GM10248 (cell line): Measurements from ENCODE around the gene ANGPTL1.

ENCODE experiments used
- CTCF ChIA-PET: fragments of 300-600 bp; sonication (Branson Sonifier 250); formaldehyde crosslinking; extraction: SDS; loops from one replicate; lab custom pipeline; 2021; ENCODE audit warnings: antibody characterized with exemption; lab: Yijun Ruan, JAX
- POLR2A ChIA-PET: fragments of 350-650 bp; sonication (Branson Sonifier 250); formaldehyde crosslinking; extraction: SDS; loops from one replicate; lab custom pipeline; 2020; ENCODE audit warnings: antibody characterized with exemption; lab: Yijun Ruan, JAX
- DNase-seq: peaks from one replicate; pipeline ENCODE4 v3.0.0; 2012; ENCODE audit errors: extremely low spot score
- TF ChIP-seq, protein P1 (sequence below): IDR thresholded peaks from 2 replicates; pipeline ENCODE4 v1.5.1; 2012; ENCODE audit warnings: mild to moderate bottlenecking, low read depth; ENCODE audit errors: extremely low read depth, missing control alignments, control extremely low read depth

ANGPTL1 gene

GRCh38 chr1:178844436-178844835, 26.4 kb downstream of the ANGPTL1 start:
- POLR2A ChIA-PET = no interaction called here
- CTCF ChIA-PET = no interaction called here
- TF ChIP-seq, protein P1, sequence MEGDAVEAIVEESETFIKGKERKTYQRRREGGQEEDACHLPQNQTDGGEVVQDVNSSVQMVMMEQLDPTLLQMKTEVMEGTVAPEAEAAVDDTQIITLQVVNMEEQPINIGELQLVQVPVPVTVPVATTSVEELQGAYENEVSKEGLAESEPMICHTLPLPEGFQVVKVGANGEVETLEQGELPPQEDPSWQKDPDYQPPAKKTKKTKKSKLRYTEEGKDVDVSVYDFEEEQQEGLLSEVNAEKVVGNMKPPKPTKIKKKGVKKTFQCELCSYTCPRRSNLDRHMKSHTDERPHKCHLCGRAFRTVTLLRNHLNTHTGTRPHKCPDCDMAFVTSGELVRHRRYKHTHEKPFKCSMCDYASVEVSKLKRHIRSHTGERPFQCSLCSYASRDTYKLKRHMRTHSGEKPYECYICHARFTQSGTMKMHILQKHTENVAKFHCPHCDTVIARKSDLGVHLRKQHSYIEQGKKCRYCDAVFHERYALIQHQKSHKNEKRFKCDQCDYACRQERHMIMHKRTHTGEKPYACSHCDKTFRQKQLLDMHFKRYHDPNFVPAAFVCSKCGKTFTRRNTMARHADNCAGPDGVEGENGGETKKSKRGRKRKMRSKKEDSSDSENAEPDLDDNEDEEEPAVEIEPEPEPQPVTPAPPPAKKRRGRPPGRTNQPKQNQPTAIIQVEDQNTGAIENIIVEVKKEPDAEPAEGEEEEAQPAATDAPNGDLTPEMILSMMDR = no peak
- DNase-seq = no peak

GRCh38 chr1:178825167-178825566, 45.7 kb downstream of the ANGPTL1 start:
- no peak for DNase-seq

GRCh38 chr1:178821134-178821866, 49.6 kb downstream of the ANGPTL1 start:
- CTCF ChIA-PET = no interaction called here
- TF ChIP-seq, protein P1 = no peak
- POLR2A ChIA-PET = no interaction called here
- no peak for DNase-seq

More at GRCh38 chr1:178825167-178825566, 45.7 kb downstream of the ANGPTL1 start:
- ChIA-PET CTCF (interaction anchor here (1.2 kb wide), 1 partner anchor 543 kb away, joined by 3 read pairs; no protein-coding TSS in a partner anchor), POLR2A (no interaction called here)
- TF ChIP-seq, protein P1 = no peak

DNA sequence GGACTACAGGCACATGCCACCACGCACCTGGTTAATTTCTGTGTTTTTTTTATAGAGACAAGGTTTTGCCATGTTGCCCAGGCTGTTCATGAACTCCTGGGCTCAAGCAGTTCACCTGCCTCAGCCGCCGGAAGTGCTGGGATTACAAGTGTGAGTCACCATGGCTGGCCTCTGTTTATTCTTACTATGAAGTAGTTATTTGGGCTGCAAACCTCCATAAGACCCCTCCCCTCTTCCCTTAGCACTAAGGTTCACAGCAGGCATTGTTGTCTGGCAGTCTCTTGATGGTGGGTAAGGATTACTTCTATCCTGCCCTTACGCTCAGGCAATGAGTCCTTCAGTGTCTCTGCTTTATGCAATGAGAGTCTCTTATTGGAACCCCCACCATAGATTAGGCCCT, 51.8 kb downstream of the ANGPTL1 start:
- ChIA-PET POLR2A (no interaction called here), CTCF (interaction anchor here (0.7 to 1.2 kb wide), 2 partner anchors 52 to 183 kb away, joined by 3 read pairs; no protein-coding TSS in a partner anchor)
- DNase-seq = no peak
- TF ChIP-seq, protein P1 = no peak

DNA sequence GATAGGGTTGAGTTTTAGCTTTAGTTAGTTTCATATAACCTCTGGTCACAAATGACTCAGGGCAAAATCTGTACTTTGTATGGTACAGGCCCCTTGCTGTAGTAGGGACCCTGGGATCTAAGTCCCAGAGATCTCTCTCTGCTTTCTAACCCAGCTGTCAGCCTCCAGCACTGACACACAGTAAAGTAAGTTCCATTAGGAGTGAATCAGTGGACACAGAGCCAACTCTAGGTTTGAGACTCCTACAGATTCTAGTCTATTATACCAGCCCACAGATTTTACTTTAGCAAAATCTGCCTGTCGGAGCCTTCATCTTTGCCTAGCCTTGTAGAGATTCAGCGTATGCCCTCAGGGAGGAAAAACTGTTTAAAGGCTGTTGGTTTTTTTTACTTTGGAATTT, 52.5 kb downstream of the ANGPTL1 start:
- POLR2A ChIA-PET = no interaction called here
- TF ChIP-seq, protein P1 = no peak
- DNase-seq = no peak
- CTCF ChIA-PET = no interaction called here

GRCh38 chr1:178810585-178810984, 60.3 kb downstream of the ANGPTL1 start:
- TF ChIP-seq, protein P1 = no peak
- CTCF ChIA-PET = interaction anchor here (3.2 kb wide), 1 partner anchor 193 kb away, joined by 14 read pairs; no protein-coding TSS in a partner anchor
- POLR2A ChIA-PET = no interaction called here
- DNase-seq = no peak
